ENCODE data around the gene KLHL2. TPM values are rescaled to one million over a fixed set of nuclear protein-coding genes. Genes with fewer than 3 reads are reported as not detected.

Gene KLHL2
- total and polyA plus RNA-seq, 2 experiments from 2014 or later, result 7.1 to 14.8 TPM

GRCh38 chr4:165301833-165302232, 94.5 kb downstream of the KLHL2 start:
- Mint-ChIP-seq H3K27ac (no peak overlapping the region), H3K9me3 (no peaks in the 10 kb centered on the region), H3K4me1 (no peaks in the 10 kb centered on the region), H3K27me3 (ENCODE audit: insufficient read depth, low read depth, poor library complexity) (no peaks in the 10 kb centered on the region), H3K36me3 (ENCODE audit: low read depth) (0 out of 3 replicates have a peak, but pooled peaks cover 5% of the 10 kb centered on the region), H3K4me3 (no peak overlapping the region)
- no peak for DNase-seq (ENCODE audit: low spot score)
- H3K79me2 ChIP-seq (replicated peaks; ENCODE audit: insufficient read depth), result no peaks in the 10 kb centered on the region
- no peaks in the 10 kb centered on the region for H3F3A ChIP-seq (replicated peaks; ENCODE audit: low read depth)
- no peaks in the 10 kb centered on the region for H3K4me1 ChIP-seq (ENCODE audit: insufficient read depth)
- no peaks in the 10 kb centered on the region for H3K36me3 ChIP-seq (ENCODE audit: insufficient read depth)
- no peak overlapping the region for H3K4me3 ChIP-seq
- no peak for ATAC-seq
- H4K20me1 ChIP-seq (replicated peaks; ENCODE audit: insufficient read depth), result no peaks in the 10 kb centered on the region
- H3K27ac ChIP-seq (ENCODE audit: low read depth), result no peak overlapping the region
- H3K9me2 ChIP-seq (ENCODE audit: insufficient read depth), result no peaks in the 10 kb centered on the region
- TF ChIP-seq ZNF114 (CRISPR knock-in tag; IDR thresholded peaks at IDR 0.05) (no peak), JUNB (IDR thresholded peaks at IDR 0.05; ENCODE audit: unreplicated experiment) (no peak), ZNF331 (CRISPR knock-in tag; IDR thresholded peaks at IDR 0.05; ENCODE audit: low read depth) (no peak), CREB1 (CRISPR knock-in tag; IDR thresholded peaks at IDR 0.05; ENCODE audit: low read depth) (no peak), STAT1 (IDR thresholded peaks at IDR 0.05; ENCODE audit: unreplicated experiment) (no peak), NANOG (IDR thresholded peaks at IDR 0.05; ENCODE audit: borderline replicate concordance) (no peak), CTCF (conservative IDR thresholded peaks at IDR 0.05; ENCODE audit: low read depth in 2 of 2) (no peak), EZH2 (IDR thresholded peaks at IDR 0.05; ENCODE audit: low read depth, unreplicated experiment) (no peak), REST (IDR thresholded peaks at IDR 0.05; ENCODE audit: unreplicated experiment) (no peak), POLR2AphosphoS5 (IDR thresholded peaks at IDR 0.05; ENCODE audit: low read depth) (no peak), EZH2phosphoT487 (IDR thresholded peaks at IDR 0.05; ENCODE audit: unreplicated experiment) (no peak)
- TF ChIP-seq, protein P1, sequence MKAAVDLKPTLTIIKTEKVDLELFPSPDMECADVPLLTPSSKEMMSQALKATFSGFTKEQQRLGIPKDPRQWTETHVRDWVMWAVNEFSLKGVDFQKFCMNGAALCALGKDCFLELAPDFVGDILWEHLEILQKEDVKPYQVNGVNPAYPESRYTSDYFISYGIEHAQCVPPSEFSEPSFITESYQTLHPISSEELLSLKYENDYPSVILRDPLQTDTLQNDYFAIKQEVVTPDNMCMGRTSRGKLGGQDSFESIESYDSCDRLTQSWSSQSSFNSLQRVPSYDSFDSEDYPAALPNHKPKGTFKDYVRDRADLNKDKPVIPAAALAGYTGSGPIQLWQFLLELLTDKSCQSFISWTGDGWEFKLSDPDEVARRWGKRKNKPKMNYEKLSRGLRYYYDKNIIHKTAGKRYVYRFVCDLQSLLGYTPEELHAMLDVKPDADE (IDR thresholded peaks at IDR 0.05), result no peak
- TF ChIP-seq, protein P2, sequence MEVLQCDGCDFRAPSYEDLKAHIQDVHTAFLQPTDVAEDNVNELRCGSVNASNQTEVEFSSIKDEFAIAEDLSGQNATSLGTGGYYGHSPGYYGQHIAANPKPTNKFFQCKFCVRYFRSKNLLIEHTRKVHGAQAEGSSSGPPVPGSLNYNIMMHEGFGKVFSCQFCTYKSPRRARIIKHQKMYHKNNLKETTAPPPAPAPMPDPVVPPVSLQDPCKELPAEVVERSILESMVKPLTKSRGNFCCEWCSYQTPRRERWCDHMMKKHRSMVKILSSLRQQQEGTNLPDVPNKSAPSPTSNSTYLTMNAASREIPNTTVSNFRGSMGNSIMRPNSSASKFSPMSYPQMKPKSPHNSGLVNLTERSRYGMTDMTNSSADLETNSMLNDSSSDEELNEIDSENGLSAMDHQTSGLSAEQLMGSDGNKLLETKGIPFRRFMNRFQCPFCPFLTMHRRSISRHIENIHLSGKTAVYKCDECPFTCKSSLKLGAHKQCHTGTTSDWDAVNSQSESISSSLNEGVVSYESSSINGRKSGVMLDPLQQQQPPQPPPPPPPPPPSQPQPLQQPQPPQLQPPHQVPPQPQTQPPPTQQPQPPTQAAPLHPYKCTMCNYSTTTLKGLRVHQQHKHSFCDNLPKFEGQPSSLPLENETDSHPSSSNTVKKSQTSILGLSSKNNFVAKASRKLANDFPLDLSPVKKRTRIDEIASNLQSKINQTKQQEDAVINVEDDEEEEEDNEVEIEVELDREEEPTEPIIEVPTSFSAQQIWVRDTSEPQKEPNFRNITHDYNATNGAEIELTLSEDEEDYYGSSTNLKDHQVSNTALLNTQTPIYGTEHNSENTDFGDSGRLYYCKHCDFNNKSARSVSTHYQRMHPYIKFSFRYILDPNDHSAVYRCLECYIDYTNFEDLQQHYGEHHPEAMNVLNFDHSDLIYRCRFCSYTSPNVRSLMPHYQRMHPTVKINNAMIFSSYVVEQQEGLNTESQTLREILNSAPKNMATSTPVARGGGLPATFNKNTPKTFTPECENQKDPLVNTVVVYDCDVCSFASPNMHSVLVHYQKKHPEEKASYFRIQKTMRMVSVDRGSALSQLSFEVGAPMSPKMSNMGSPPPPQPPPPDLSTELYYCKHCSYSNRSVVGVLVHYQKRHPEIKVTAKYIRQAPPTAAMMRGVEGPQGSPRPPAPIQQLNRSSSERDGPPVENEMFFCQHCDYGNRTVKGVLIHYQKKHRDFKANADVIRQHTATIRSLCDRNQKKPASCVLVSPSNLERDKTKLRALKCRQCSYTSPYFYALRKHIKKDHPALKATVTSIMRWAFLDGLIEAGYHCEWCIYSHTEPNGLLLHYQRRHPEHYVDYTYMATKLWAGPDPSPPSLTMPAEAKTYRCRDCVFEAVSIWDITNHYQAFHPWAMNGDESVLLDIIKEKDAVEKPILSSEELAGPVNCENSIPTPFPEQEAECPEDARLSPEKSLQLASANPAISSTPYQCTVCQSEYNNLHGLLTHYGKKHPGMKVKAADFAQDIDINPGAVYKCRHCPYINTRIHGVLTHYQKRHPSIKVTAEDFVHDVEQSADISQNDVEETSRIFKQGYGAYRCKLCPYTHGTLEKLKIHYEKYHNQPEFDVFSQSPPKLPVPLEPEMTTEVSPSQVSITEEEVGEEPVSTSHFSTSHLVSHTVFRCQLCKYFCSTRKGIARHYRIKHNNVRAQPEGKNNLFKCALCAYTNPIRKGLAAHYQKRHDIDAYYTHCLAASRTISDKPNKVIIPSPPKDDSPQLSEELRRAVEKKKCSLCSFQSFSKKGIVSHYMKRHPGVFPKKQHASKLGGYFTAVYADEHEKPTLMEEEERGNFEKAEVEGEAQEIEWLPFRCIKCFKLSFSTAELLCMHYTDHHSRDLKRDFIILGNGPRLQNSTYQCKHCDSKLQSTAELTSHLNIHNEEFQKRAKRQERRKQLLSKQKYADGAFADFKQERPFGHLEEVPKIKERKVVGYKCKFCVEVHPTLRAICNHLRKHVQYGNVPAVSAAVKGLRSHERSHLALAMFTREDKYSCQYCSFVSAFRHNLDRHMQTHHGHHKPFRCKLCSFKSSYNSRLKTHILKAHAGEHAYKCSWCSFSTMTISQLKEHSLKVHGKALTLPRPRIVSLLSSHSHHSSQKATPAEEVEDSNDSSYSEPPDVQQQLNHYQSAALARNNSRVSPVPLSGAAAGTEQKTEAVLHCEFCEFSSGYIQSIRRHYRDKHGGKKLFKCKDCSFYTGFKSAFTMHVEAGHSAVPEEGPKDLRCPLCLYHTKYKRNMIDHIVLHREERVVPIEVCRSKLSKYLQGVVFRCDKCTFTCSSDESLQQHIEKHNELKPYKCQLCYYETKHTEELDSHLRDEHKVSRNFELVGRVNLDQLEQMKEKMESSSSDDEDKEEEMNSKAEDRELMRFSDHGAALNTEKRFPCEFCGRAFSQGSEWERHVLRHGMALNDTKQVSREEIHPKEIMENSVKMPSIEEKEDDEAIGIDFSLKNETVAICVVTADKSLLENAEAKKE (CRISPR knock-in tag; IDR thresholded peaks at IDR 0.05), result no peak
- H3K4me2 ChIP-seq, result no peak overlapping the region
- H3K27me3 ChIP-seq (ENCODE audit: insufficient read depth), result no peaks in the 10 kb centered on the region
- no peak overlapping the region for H2AFZ ChIP-seq

Data from GM23338 (cell line).